OCI-LY1 (cell line): ENCODE data around the gene TNFRSF14.

Experiments
- EZH2 ChIP-seq: fragments of 200-600 bp; sonication (generic), shearing (Covaris generic); IDR thresholded peaks from 2 replicates; pipeline ENCODE4 v1.8.0; 2017; ENCODE audit warnings: borderline replicate concordance, mixed run types, mild to moderate bottlenecking, antibody characterized with exemption, low read length, moderate library complexity, mixed read lengths
- TF ChIP-seq, protein P1 (sequence below): fragments of 200-600 bp; sonication (generic), shearing (Covaris generic); IDR thresholded peaks from 2 replicates; pipeline ENCODE4 v1.5.1; 2017; ENCODE audit warnings: mild to moderate bottlenecking, antibody characterized with exemption, low read length, moderate library complexity, mixed read lengths

- TF ChIP-seq, protein P1, sequence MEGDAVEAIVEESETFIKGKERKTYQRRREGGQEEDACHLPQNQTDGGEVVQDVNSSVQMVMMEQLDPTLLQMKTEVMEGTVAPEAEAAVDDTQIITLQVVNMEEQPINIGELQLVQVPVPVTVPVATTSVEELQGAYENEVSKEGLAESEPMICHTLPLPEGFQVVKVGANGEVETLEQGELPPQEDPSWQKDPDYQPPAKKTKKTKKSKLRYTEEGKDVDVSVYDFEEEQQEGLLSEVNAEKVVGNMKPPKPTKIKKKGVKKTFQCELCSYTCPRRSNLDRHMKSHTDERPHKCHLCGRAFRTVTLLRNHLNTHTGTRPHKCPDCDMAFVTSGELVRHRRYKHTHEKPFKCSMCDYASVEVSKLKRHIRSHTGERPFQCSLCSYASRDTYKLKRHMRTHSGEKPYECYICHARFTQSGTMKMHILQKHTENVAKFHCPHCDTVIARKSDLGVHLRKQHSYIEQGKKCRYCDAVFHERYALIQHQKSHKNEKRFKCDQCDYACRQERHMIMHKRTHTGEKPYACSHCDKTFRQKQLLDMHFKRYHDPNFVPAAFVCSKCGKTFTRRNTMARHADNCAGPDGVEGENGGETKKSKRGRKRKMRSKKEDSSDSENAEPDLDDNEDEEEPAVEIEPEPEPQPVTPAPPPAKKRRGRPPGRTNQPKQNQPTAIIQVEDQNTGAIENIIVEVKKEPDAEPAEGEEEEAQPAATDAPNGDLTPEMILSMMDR: no peak
- TF ChIP-seq EZH2: no peak
Observed at GRCh38 chr1:2520806-2521205, 35.4 kb upstream of the TNFRSF14 start.
